Measurements from ENCODE around the gene SLC8B1.

DNA sequence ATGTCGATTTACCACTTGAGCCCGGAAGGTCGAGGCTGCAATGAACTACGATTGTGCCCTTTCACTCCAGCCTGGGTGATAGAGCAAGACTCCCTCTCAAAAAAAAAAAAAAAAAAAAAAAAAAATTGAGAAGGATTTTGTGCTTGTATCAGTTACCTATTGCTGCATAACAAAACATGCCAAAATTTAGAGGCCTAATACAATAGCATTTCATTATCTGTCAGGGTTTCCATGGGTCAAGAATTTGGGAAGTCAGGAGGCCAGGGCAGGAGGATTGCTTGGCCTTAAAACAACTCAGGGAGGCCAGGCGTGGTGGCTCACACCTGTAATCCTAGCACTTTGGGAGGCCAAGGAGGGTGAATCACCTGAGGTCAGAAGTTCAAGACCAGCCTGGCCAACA, 4.6 kb upstream of the SLC8B1 start:
- TF ChIP-seq POLR2A (IDR thresholded peaks at IDR 0.05) (no peak), POLR2AphosphoS5 (IDR thresholded peaks at IDR 0.05; ENCODE audit: insufficient read depth in 1 of 2, low read depth in 1 of 2) (no peak)
- TF ChIP-seq, protein P1, sequence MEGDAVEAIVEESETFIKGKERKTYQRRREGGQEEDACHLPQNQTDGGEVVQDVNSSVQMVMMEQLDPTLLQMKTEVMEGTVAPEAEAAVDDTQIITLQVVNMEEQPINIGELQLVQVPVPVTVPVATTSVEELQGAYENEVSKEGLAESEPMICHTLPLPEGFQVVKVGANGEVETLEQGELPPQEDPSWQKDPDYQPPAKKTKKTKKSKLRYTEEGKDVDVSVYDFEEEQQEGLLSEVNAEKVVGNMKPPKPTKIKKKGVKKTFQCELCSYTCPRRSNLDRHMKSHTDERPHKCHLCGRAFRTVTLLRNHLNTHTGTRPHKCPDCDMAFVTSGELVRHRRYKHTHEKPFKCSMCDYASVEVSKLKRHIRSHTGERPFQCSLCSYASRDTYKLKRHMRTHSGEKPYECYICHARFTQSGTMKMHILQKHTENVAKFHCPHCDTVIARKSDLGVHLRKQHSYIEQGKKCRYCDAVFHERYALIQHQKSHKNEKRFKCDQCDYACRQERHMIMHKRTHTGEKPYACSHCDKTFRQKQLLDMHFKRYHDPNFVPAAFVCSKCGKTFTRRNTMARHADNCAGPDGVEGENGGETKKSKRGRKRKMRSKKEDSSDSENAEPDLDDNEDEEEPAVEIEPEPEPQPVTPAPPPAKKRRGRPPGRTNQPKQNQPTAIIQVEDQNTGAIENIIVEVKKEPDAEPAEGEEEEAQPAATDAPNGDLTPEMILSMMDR (IDR thresholded peaks at IDR 0.05), result no peak

Measured in vagina (tissue), 2 donors.